Heart left ventricle (tissue), 13 donors: Measurements from ENCODE around the gene PVR.

Experiments used
- CTCF ChIP-seq, 12 donors: fragments of 200-600 bp; sonication (generic) in 4 of 12; IDR thresholded peaks; one replicate each; pipeline versions ENCODE4 v1.5.0 to v1.8.0; 2018 to 2022; ENCODE audit warnings: antibody characterized with exemption in 12 of 12, mild to moderate bottlenecking in 5 of 12
- POLR2A ChIP-seq, 2 donors: fragments of 450-650 bp; IDR thresholded peaks; one replicate each; pipeline ENCODE4 v1.6.1; 2017; ENCODE audit warnings: antibody characterized with exemption in 2 of 2, mild to moderate bottlenecking in 2 of 2, moderate library complexity in 2 of 2
- donor health status: ischemic (EF 13 %, LVEDD 7.1; RV severe dilation, severe dysfunction).
- donor health status: DM: no; HTN: yes; CAD: no.
- donor health status: DM: no; HTN: no; CAD: no.
- donor health status: ischemic (EF 25% LVEDD 6.9; RV normal size, moderate dysfunction).
- donor health status: ischemic (EF 25% LVEDD 5.7; RV mildly dilated, moderate dysfunction).
- donor health status: ischemic (EF 35%, LVEDD 5.7; RV mildly dilated, moderate dysfunction).
- donor health status: nonischemic (EF 11% LVEDD 7.7; RV severe dilation, severe dysfunction).
- donor health status: DM: yes; HTN: yes; CAD: no.
- donor health status: PGD.
- donor health status: ischemic (EF 29% LVEDD 5.4; RV normal size, mild dysfunction).
- donor health status: nonischemic (EF 23%, LVEDD 6.1; RV moderate dilation, normal function).

- no peak for TF ChIP-seq CTCF (IDR thresholded peaks at IDR 0.05)
- TF ChIP-seq POLR2A (IDR thresholded peaks at IDR 0.05), result no peak
Measured at GRCh38 chr19:44617110-44617880, 26.4 kb upstream of the PVR start.
